Liver (tissue), 3 donors: ENCODE data around the gene ZNF555.

ENCODE experiments used
- CTCF ChIP-seq: fragments of 150-350 bp; IDR thresholded peaks from 2 replicates; pipeline ENCODE4 v1.5.1; 2017; ENCODE audit warnings: improper control_type of control experiment, low read depth, low read length; ENCODE audit not compliant: missing input control
- RAD21 ChIP-seq, 2 donors: IDR thresholded peaks; 2 replicates each; pipeline ENCODE4 v1.6.1; 2016; ENCODE audit warnings: antibody characterized with exemption in 2 of 2, mild to moderate bottlenecking in 2 of 2
- TAF1 ChIP-seq: conservative IDR thresholded peaks from 2 replicates; pipeline ENCODE4 v1.6.1; 2016; ENCODE audit warnings: antibody characterized with exemption, mild to moderate bottlenecking
- YY1 ChIP-seq: IDR thresholded peaks from 2 replicates; pipeline ENCODE4 v1.6.1; 2016; ENCODE audit warnings: antibody characterized with exemption, mild to moderate bottlenecking
- donor health status: healthy.
- donor health status: healthy.

GRCh38 chr19:2856457-2857050, 15.3 kb downstream of the ZNF555 start:
- no peak for TF ChIP-seq TAF1
- no peak for TF ChIP-seq CTCF
- TF ChIP-seq YY1: no peak
- TF ChIP-seq RAD21 (IDR thresholded peaks at IDR 0.05): no peak
